ENCODE data around the gene SLC35F4.
"Not testable (repeated sequence)": the region's sequence is repeated elsewhere in the genome, so short reads cannot be mapped to it uniquely, and the experiment has no call there.

Gene SLC35F4

DNA sequence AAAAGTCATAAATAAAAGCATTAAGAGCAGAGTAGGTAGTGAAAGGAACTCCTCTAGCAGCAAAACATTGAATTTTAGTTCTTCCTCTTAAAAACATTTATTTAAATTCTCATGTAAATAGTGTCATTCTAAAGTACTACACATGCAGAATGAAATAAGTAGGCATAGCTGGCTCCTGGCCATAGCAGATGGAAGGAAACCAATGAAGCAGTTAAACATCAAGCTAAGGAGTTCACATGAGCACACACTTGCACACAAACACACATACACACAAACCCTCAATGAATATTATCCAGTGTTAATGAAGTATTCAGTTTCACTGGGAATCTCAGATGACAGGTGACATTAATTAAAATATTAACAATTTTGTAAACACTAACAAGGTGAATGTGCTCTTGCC is 69.3 kb downstream of the SLC35F4 start:
- DNase-seq (ENCODE audit: low read depth in 3 of 3): no peak

DNA sequence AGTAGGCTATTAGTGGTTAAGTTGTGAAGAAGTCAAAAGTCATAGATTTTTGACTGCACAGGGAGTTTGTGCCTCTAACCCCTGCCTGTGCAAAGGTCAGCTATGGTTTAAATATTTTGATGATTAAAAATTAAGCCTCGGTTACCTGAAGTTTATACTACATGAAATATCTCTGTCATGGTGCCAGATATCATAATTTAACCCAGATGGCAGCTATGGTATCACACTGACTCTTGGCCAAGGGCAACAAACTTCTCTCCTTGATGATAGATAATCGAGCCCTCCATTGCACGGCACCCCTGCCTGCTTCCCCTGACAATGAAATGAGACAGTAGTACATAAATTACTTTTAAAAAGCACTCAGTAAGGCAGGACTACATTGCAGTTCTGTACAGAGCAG is 80.8 kb downstream of the SLC35F4 start:
- DNase-seq (ENCODE audit: low read depth in 3 of 3): no peak

DNA sequence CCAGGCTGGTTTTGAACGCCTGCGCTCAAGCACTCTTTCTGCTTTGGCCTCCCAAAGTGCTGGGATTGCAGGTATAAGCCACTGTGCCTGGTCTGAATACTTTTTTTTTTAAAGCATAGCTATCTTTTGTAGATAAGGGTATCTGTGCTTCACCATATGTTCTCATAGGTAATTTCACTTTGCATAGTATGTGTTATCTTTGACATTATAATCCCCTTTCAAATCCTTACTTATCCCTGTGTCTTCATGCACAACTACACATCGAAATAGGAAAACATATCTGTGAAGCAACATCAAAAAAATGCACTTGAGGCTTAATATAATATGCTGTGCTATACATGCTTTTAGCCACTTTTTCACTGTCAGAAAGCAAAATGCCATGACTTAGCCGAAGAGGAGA is 94.1 kb downstream of the SLC35F4 start:
- no peak for DNase-seq (ENCODE audit: low read depth in 3 of 3)

DNA sequence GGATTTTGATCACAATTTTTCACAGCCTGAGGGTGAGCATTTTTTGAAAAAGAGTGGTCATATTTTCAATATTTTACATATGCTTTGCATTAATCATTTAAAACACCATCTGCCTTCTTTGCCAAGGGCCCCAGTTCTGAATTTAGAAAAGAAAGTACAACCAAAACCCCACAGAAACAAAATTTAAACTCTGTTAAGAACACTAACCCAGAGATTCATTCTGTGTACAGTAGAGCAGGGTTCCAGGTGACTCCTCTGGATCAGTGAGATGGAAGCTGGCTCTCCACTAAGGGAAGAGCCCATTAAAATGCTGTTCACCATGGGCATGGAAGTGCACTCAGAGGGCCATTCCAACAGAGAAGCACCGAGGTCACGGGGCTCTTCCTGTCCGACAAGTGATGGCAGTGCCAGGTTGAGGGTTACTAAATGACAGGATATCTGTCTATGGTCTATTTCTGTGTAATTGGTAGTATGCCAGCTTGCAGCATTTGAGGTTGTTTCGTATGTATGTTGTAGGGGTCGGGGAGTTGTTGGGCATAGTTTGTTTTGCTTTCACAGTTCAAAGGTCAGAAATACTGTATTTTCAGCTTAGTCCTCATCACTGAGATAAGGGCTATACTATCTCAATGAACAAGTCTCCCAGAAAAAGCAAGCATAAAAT is 95.9 kb downstream of the SLC35F4 start:
- no peak for DNase-seq (ENCODE audit: low read depth in 3 of 3)

DNA sequence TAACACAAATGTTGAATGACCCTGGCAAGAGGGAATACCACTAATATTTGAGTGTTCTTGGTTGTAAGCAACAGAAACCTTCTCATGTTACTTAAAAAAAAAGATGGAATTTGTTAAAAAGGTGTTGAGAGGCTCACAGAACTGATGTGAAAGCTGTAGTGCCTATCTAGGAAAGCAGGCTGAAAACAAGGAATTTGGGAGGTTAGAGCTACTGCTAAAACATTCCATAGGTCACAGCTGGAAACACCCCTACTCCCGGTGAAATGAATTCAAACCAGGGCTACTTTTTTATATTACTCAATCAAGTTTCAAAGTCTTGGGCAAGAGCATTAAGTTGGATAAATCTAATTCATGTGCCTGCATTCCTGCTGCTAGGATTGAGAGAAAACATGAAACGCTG is 104.1 kb downstream of the SLC35F4 start:
- no peak for DNase-seq (ENCODE audit: low read depth in 3 of 3)

DNA sequence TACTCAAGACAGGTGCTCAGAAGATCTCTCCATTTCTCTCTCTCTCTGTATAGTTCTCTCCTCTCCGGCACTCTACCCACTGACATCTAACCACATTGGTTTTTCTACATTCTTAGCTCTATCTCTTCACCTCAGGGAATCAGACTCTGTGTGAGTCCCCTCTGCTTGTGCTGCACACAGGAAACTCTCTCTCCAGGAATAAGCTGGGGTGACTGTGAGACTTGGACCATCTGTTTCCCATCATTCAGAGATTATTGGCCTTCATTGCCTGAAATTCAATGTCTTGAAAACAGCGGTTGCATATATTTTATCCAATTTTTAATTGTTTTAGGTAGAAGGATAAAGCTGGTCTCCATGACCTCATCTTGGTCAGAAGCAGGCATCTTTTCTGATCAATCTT is 105.0 kb downstream of the SLC35F4 start:
- no peak for DNase-seq (ENCODE audit: low read depth in 3 of 3)

DNA sequence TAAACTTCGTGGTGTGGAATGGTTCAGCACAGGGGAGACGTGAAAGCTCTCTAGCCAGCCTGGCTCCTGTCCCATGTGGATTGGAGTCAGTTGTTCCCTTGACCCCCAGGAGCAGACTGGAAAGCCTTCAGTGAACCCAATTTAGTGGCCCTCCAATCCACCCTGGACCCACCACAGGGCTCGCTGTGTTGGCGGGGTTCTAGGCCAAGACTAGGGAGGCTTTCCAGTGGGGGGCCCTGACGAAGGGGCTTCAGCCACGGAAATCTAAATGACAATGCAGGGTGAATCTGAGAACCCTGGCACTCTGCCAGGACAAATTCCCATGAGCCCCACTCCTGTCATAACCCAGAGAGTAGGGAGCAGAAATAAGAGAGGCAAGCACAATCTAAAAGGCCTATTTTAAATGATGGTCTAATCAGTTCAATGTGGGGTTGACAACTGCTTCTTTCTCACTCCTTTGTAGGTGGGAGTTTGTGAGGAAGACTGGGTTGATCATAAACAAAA is 110.8 kb downstream of the SLC35F4 start:
- no peak for DNase-seq (ENCODE audit: low read depth in 3 of 3)

DNA sequence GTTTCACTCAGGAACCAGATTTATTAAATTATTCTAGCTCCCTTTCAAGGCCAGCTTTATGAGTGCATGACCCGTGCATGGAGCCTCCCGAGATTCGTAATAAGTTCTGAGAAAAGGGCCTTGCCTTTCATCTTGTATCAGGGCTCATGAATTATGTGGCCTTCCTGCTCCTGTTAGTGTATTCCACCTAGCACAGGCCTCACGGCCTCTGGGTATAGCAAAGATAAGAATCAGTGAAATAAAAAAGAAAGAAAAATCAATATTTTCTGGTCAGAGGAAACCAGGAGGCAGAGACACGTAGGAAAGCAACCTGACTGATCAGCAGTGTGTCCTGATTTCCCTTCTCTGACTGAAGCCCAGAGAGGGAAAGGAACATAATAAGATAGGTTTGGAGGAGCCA is 111.4 kb downstream of the SLC35F4 start:
- DNase-seq (ENCODE audit: low read depth in 3 of 3): no peak

DNA sequence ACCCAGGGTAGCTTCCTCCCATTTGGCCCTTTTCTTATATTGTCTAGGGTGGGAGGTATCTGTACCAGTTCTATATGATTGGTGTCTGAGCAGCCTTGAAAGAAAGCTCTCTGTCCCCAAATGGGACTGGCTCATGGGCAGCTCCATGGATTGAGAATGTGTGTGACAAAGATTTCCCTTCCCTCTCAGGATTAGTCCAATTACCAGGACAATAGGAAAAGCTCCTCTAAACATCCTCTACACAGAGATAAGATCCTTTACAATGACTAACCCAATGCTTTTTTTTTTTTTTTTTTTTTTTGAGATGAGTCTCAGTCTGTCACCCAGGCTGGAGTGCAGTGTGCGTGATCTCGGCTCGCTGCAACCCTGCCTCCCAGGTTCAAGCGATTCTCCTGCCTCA is 112.1 kb downstream of the SLC35F4 start:
- DNase-seq (ENCODE audit: low read depth in 3 of 3): no peak

DNA sequence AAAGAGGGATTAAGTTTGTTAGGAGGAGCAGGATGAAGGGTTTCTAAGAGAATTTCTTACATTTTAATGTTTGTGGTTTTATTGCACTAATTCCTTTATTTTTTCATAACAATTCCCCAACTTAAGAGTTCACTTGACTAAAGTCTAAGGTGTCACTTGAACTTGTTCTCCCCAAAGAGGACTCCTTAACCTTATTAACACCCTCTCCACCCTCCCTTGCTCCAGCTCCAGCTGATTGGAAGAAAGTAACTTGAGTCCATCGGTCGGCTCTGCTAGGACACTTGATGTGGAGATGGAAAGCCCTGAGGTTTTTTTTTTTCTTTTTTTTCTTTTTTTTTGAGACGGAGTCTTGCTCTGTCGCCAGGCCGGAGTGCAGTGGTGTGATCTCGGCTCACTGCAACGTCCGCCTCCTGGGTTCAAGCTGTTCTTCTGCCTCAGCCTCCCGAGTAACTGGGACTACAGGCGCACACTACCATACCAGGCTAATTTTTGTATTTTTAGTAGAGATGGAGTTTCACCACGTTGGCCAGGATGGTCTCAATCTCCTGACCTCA is 113.7 kb downstream of the SLC35F4 start:
- not testable (repeated sequence) for DNase-seq (ENCODE audit: low read depth in 3 of 3)

DNA sequence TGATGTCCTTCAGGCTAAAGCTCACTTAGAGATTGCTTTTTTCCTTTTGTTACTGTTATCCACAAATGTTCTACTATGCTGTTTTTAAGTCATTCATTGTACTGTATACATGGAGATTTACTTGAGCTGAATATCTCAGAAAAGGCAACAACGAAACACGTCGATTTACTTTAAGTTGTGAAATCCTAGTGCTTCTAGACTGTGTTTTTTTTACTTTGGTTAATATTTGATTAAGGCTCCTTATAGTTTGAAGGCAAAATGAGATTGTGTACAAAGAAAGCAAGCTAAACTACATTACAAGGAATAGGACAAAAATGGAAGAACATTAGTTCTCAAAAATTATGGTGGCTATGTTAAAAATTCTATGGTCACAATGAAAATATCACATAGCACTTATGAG is 114.5 kb downstream of the SLC35F4 start:
- DNase-seq (ENCODE audit: low read depth in 3 of 3): no peak

DNA sequence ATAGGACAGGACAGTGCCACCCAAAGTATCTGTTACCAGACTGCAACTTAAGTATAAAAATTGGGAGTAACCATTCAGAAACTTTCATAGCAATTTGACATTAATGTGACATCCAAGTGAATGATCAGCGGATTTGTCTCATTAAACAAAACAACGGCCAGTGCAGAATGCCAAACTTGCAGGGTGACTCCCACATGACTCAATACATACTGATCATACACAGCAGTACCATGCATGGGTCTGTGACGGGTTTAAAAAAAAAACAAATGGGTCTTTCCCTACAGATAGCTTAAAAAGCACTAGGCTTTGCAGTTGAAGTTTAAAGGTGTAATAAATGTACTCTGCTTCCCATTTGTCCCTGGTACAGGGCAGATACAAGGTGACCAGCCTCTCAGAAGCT is 116.6 kb downstream of the SLC35F4 start:
- DNase-seq (ENCODE audit: low read depth in 3 of 3): no peak

DNA sequence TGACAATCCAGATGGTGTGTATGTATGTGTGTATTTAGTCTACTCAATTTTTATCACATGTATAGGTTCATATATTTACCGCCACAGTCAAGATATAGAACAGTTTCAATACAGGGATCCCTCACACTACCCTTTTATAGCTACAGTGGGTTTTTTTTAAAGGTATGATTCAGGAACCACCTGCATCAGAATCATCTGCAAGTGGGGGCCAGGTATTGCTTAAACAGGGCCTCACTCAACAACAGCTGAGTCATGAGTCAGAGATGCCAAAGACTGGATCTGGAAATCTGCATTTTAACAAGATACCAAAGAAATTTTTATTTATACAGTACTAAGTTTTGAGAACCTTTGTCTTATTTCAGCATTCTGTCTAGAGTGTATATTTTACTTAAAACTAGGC is 117.6 kb downstream of the SLC35F4 start:
- no peak for DNase-seq (ENCODE audit: low read depth in 3 of 3)

DNA sequence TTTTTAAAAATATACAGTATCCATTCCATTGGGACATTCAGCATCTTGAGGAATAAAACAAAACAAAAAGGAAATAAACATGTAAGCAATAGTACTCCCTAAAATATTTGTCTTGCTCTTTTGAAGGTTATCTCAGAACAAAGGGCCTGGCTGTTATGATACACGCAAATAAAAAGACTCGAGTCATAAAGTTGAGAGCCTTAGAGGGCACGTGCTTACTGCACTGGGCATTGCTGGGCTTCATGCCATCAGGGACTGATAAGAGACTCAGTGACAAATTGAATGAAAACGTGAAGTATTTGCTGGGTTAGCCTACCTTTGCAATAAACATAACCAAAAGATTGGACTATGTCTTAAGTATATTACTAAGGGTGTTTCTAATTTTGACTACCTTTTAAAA is 118.9 kb downstream of the SLC35F4 start:
- DNase-seq (ENCODE audit: low read depth in 3 of 3): no peak

DNA sequence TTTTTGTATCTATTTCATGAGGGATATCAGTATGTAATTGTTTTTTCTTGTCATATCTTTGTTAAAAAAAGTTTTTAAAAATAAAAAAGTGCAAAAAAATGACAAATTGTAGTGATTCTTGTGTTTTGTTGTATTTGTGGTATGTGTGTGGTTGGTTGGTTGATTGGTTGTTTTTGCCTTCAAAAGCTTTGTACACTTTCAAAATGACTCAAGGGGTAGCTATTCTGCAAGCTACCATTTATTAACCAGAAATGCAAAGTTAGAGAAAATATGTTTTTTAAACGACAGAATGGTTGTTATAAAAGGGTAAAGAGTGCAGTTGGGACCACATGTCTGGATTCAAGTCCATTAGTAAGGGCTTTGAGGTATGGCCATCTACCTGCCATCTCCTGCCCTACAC is 119.3 kb downstream of the SLC35F4 start:
- no peak for DNase-seq (ENCODE audit: low read depth in 3 of 3)

DNA sequence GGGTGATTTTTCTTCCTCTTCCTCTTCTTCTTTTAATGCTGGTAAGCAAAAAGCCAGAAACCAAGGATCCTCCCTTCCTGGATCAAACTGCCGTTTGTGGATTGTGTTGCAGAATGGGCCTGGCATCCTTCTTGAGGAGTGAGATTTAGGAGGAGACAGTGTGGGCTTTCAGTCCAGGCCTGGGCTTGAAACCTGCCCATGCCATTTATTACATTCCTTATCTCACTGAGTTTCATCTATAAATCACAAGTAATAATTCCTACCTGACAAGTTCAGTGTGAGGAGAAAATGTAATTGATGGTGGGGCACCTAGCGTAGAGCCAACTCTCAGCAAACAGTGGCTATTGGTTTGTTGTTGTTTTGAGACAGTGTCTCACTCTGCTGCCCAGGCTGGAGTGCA is 126.4 kb downstream of the SLC35F4 start:
- DNase-seq (ENCODE audit: low read depth in 3 of 3): no peak

DNA sequence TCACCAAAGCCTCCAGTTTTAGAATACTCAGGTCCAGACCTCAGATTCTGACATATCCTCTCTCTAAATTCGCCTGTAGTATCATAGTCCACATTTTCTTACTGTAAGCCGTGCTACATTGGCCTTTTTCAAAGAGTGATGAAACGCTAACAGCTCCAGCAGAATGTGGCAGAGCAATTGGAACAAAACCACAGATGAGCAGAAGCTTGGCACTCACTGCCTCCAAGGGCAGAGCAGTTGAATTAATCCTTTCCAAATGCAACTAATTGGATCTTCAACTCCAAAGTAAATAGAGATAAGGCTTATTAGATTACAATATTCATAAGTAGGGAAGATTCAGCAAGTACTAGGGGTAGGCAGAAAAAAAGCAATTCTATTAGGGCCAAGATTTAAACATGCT is 128.3 kb downstream of the SLC35F4 start:
- no peak for DNase-seq (ENCODE audit: low read depth in 3 of 3)

DNA sequence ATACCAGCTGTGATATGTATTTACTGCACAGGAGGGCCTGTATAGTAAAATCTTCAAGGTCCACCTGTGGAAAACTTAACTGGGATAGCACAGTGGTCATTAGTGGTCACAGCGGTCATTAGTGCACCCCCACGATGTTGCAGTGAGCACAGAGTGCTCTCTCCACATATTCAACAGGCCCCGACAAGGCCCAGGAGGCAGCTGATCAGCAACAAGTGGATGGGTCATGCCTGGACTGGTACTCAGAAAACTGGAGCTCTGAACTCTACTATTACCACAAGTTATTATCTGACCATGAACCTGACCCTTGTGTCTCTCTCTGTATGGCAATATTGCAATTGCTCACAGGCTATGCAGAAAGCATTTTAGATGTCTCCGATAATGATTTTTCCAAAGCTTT is 129.5 kb downstream of the SLC35F4 start:
- DNase-seq (ENCODE audit: low read depth in 3 of 3): no peak

DNA sequence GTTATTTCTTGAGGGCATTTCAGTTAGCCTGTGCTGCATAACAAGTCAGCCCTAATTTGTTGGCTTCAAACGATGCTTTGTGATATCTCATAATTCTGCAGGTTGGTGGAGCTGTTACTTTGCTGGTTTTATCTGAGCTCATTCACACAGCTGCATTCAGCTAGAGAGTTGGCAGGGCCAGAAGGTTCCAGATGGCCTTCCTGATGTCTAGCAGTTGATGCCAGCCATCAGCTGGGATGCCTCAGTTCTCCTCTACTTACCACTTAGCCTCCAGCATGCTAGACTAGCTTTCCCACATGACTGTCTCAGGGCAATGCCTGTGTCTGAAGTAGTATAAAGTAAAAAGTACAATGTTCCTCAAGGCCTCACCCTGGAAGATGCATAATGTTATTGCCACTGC is 130.6 kb downstream of the SLC35F4 start:
- no peak for DNase-seq (ENCODE audit: low read depth in 3 of 3)

DNA sequence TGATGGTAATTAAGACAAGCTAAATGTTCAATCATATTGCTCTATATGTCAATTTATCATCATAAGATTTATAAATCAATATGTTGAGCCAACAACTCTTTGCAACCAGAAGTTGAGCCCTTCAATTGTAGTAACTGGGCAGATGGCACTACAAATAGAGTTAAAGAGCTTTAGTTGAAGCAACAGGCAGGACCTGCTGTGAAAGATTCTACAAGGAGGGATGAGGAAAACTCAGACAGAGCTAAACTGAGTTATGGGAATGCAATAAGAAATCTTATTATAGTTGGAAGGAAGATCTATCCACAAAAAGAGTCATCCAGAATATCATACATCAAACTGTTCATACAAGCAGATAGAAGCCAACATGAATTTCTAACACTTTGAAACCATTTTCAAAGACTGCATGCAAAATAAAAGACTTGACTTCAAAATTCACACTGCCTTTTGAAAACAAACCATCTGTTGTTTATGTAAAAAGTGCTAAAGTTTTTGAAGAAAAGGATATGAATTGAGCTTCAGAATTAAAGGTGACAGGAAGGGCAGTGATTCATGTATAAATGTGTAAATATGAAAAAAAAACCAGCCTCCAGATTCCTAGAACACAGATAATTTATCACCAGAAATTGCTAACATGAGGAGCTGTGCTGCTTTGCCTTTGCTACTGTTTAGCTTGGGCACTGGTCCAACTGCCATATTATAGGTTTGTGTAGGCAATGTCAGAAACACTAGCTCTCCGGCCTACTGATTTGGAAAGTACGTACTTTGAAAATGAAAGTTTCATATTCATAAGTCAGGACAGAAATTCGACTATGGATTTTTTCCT is 133.2 kb downstream of the SLC35F4 start:
- DNase-seq (ENCODE audit: low read depth in 3 of 3): no peak

DNA sequence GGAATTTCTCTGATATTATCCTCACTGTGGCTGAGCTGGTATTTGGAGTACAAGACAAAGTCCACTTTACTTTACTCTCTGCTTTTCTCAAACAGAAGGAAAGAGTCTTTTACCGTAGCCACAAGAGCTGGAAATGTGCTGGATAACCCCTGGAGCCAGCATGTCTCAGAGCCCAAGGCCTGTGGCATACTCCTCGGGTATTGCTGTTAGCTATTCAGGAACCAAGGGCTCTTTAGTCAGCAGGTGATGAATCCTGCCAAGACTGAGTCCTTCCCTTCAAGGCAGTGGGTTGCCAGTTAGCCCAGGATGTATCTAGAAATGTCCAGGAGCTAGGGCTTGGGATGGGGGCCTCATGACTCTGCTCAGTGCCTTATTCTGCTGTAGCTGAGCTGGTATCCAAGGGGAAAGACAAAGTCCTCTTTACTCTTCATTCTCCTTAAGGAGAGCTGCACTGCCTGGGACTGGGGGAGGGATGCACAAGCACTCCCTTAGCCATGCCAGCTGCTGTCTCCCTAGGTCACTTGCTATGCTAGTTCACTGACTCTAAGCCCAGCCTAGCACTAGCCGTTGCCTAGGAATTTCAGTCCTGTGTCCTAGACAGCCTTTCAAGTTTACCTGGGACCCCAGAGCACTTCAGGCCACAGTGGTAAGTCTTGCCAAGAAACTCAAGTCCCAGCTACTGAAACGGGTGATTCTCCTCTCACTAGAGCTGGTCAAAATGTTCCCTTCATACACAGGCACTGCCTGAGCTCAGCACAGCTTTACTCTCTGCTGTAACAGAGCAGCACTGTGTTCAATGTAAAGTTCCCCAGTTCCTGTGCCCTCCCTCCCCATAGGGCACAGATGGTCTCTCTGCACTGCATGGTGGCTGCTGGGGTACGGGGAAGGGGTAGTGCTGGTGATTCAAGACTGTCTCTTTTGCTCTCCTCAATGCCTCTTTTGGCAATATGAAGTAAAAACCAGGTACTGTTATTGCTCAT is 136.4 kb downstream of the SLC35F4 start:
- no peak for DNase-seq (ENCODE audit: low read depth in 3 of 3)

All from stimulated activated CD4-positive, alpha-beta T cell treated with anti-CD3 and anti-CD28 coated beads, TNF-alpha, amount 100 ng/mL, for 4 hours (primary cell).